ENCODE data around the gene NUP93.

NUP93 gene

DNA sequence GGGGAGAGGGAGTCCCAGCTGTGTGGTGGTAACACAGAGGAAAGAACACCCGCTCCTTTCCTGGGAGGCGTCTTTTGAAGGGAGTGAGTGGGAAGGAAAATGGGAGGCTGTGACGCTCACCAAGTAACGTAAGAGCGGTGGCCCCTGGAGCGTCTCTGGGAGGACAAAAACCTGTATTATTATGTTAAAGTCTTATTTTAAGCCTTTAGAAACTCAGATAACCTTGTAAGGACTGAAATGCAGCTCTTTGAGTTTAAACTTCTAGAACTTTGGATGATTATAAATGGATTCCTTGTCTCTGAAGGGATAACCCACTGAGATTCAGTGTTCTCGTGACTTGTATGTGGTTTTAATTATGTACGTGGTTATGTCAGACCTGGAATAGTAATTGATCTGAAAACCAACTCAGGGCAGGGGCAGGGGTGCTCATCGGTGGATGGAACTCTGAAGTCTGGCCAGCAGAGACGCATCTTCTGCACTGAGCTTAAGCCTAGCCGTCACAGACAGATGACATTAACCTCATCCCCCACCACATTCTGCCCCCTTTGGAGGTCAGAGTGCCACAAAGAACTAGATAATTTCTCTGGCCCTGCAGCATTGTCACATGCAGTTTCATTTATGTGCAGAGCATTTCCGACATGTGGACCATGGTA is 93.3 kb downstream of the NUP93 start:
- Mint-ChIP-seq H3K27ac (no peak overlapping the region), H3K4me1 (no peaks in the 10 kb centered on the region), H3K27me3 (ENCODE audit: low read depth) (no peaks in the 10 kb centered on the region), H3K4me3 (no peak overlapping the region), H3K36me3 (ENCODE audit: low read depth) (peaks cover 25% of the 10 kb centered on the region), H3K9me3 (no peaks in the 10 kb centered on the region)
- TF ChIP-seq, protein P1, sequence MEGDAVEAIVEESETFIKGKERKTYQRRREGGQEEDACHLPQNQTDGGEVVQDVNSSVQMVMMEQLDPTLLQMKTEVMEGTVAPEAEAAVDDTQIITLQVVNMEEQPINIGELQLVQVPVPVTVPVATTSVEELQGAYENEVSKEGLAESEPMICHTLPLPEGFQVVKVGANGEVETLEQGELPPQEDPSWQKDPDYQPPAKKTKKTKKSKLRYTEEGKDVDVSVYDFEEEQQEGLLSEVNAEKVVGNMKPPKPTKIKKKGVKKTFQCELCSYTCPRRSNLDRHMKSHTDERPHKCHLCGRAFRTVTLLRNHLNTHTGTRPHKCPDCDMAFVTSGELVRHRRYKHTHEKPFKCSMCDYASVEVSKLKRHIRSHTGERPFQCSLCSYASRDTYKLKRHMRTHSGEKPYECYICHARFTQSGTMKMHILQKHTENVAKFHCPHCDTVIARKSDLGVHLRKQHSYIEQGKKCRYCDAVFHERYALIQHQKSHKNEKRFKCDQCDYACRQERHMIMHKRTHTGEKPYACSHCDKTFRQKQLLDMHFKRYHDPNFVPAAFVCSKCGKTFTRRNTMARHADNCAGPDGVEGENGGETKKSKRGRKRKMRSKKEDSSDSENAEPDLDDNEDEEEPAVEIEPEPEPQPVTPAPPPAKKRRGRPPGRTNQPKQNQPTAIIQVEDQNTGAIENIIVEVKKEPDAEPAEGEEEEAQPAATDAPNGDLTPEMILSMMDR (IDR thresholded peaks at IDR 0.05; ENCODE audit: unreplicated experiment in 3 of 3): no peak

DNA sequence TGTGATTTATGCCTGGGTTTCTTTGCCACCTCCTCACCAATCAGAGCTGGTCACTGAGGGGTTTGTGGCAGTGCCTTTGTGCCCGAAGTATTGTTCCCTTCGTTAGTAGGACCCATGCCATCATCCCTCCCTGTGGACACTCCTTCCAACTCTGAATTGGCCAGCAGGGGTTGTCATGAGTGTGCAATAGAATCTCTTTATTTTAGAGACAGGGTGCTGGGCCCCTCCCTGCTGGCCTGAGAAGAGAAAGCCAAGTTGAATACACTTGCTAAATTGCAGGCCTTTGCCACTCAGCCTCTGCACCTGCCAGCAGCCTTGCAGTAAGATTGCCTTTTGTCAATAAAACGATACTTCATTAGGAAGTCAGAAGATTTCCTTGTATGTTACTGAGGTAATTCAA is 94.4 kb downstream of the NUP93 start:
- no peaks in the 10 kb centered on the region for H3K27me3 Mint-ChIP-seq (ENCODE audit: low read depth)
- peaks cover 32% of the 10 kb centered on the region for H3K36me3 Mint-ChIP-seq (ENCODE audit: low read depth)
- no peaks in the 10 kb centered on the region for H3K4me1 Mint-ChIP-seq
- no peaks in the 10 kb centered on the region for H3K9me3 Mint-ChIP-seq
- TF ChIP-seq, protein P1 (IDR thresholded peaks at IDR 0.05; ENCODE audit: unreplicated experiment in 3 of 3): no peak
- no peak overlapping the region for H3K4me3 Mint-ChIP-seq
- H3K27ac Mint-ChIP-seq: no peak overlapping the region

DNA sequence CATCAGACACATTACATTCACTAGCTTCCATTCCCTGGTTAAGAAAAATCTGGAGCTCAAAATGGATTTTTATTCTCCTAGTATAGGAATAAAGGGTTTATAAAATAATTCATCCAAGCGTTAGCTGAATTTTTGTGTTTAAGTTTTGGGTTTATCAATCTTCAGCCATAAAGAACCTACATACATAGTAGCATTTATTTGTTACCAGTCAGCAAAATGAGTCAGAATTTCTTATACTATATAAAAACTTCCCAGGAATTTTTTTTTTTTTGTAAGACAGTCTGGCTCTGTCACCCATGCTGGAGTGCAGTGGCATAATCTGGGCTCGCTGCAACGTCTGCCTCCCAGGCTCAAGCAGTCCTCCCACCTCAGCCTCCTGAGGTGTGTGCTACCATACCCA is 94.9 kb downstream of the NUP93 start:
- Mint-ChIP-seq H3K9me3 (no peaks in the 10 kb centered on the region), H3K4me1 (no peaks in the 10 kb centered on the region), H3K27ac (no peak overlapping the region), H3K4me3 (no peak overlapping the region), H3K27me3 (ENCODE audit: low read depth) (no peaks in the 10 kb centered on the region), H3K36me3 (ENCODE audit: low read depth) (peaks cover 34% of the 10 kb centered on the region)
- TF ChIP-seq, protein P1 (IDR thresholded peaks at IDR 0.05; ENCODE audit: unreplicated experiment in 3 of 3): no peak

DNA sequence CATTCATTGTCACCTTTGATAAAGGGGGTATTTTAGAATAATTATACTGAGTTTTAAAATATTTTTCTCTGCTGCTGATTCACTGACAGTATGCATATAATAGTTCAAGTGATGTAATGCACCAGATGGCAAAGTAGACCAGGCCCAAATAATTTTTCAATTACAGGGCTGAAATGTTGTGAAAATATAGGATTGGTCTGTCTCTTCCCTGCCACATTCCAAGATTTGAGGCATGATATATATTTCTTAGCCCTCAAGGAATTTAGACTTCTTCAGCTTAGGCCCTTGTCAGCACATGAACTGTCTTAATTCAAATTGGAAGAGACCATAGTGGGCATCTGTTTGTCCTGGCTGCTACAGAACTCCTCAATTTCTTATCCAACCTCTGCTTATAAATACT is 95.9 kb downstream of the NUP93 start:
- TF ChIP-seq, protein P1 (IDR thresholded peaks at IDR 0.05; ENCODE audit: unreplicated experiment in 3 of 3): no peak
- Mint-ChIP-seq H3K4me1 (no peaks in the 10 kb centered on the region), H3K36me3 (ENCODE audit: low read depth) (peaks cover 31% of the 10 kb centered on the region), H3K9me3 (no peaks in the 10 kb centered on the region), H3K27me3 (ENCODE audit: low read depth) (no peaks in the 10 kb centered on the region), H3K27ac (no peak overlapping the region), H3K4me3 (no peak overlapping the region)

DNA sequence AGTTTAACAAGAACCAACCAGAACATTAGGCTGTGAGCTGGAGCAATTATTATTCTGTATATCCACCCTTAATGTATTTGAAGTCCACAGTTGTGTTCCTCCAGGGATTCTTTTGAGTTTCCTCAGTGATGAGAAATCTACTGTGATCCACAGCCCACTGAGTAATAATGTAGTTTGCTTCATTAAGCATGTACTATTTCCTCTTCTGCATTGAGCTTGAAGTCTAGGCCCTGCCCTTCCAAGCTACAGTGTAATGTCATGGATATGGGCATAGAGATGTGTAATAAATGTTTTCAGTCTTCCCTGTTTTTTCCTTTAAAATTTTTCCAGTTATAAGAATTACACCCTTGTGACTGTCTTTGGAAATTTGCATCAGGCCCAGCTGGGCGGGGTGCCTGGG is 98.7 kb downstream of the NUP93 start:
- H3K9me3 Mint-ChIP-seq: no peaks in the 10 kb centered on the region
- H3K27ac Mint-ChIP-seq: no peak overlapping the region
- H3K36me3 Mint-ChIP-seq (ENCODE audit: low read depth): peaks cover 53% of the 10 kb centered on the region
- no peaks in the 10 kb centered on the region for H3K27me3 Mint-ChIP-seq (ENCODE audit: low read depth)
- TF ChIP-seq, protein P1 (IDR thresholded peaks at IDR 0.05; ENCODE audit: unreplicated experiment in 3 of 3): no peak
- H3K4me1 Mint-ChIP-seq: no peaks in the 10 kb centered on the region
- no peak overlapping the region for H3K4me3 Mint-ChIP-seq

DNA sequence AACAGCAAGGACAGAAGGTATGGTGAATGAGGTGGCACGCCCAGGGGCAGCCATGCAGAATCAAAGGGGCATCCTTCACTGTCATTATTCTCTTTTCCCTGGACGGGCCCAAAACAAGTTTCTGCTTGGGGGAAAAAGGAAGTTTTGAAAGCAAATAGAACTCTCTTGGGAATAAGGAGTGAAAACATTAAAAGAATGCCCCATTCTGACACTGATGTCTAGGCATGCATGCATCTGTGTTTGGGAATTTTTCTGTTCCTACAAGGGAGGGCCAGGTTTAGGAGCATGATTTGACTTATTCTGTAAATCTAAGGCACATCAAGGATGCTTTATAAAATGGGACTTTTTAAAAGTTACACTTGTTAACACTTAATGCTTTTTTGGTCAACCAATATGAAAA is 100.7 kb downstream of the NUP93 start:
- TF ChIP-seq, protein P1 (IDR thresholded peaks at IDR 0.05; ENCODE audit: unreplicated experiment in 3 of 3): no peak
- peaks cover 51% of the 10 kb centered on the region for H3K36me3 Mint-ChIP-seq (ENCODE audit: low read depth)

More for the DNA sequence above, 100.7 kb downstream of the NUP93 start:
- Mint-ChIP-seq H3K9me3 (no peaks in the 10 kb centered on the region), H3K27me3 (ENCODE audit: low read depth) (no peaks in the 10 kb centered on the region), H3K27ac (no peak overlapping the region), H3K4me3 (no peak overlapping the region), H3K4me1 (no peaks in the 10 kb centered on the region)

All from nephron (organoid).